GM19438 (cell line): ENCODE measurements around the gene TLR6.
"Not testable (repeated sequence)": the region's sequence is repeated elsewhere in the genome, so short reads cannot be mapped to it uniquely, and the experiment has no call there.

ENCODE experiments used
- ATAC-seq: cut with Tn5 transposase; IDR thresholded peaks from one replicate; pipeline ENCODE4 v1.9.1; 2021; ENCODE audit warnings: low read depth; ENCODE audit not compliant: unreplicated experiment

The TLR6 gene

DNA sequence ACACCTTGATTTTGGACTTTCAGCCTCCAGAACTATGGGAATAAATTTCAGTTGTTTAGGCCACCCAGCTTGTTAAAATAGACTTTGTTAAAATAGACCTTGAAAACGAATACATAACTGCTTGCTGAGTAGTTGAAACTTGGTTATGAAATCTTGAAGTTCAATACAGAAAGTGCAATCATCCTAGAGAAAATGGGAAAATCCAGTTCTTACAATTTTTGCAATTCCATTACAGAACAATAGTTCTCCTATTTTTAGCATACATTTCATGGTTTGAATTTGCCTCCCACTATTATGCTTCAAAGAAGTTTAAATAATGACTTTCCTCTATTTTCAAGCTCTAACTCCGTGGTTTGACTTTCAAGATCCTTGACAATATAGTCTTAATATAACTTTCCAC is 62.6 kb downstream of the TLR6 start:
- no peak for ATAC-seq

DNA sequence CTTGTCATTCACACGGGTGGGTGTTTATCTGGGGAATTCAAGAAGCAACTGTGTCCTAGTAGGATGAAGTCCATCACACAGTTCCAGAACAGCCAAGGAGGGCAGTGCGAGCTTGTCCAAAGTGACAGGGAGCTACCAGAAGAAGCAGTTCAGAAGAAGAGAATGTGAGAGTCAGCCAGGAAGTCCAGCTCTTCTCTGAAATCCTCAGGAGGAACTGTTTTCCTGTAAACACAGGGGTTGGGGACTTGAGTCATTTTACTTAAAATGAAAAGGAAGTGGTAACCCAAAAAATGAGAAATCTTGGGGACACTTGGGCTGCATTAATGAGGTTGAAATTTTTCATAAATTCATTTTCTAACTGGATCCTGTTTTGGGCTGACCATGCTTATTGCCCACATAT is 65.6 kb downstream of the TLR6 start:
- no peak for ATAC-seq

DNA sequence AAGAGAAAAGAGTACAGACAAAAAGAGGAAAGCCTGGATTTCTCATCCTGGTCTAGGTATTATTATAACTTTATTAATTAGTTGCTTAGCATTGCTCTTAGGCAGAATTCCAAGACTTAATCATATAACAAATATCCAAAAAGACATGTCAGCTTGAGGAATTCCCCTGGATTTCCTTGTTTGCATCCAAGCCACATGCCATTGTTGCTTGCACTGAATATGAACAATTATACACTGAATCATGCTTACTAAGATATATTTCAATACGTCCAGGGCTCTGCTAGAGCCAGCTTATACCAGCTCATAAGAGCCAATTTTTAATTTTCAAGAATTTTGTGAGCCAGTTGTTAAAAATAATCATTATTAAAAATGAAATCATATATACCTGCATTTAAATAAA is 68.3 kb downstream of the TLR6 start:
- no peak for ATAC-seq

DNA sequence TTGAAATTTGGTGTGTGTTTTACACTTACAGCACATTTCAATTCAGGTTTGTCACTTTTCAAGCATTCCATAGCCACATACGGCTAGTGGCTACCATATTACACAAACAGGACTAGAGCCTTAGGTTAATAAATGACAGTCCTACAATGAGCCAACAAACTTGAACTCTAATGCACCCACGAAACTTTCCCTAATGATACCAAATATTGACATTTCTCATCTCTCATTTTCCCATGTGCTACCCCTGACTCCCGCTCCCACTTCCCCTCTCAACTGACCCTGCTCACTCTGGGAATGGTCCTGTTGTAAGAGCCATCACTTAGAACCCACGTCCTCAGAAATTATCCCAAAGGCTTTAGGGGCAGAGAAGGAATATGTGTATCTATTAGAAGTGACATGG is 68.9 kb downstream of the TLR6 start:
- no peak for ATAC-seq

DNA sequence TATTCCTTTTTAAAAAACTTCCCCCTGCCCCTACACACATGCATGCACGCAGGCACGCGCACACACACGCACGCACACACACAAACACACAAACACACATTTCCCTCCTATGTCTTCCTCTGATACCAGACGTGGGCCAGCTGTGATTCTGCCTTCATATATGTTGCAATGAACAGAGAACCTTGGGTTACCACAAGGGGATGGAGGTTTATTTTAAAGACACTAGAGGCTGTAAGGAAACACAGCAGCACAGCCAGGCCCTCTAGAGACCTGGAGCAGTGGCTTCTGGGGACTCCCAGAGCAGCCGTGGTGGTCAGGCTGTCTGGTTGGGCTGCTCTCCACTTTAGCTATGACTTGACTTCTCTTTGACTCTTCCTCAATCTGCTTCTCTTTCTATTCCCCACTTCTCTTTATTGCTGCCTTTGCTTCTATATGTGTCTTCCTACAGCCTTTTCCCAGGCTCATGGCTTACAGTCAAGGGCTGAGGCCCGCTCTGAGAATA is 70.7 kb downstream of the TLR6 start:
- ATAC-seq, result peak; percentile 45

DNA sequence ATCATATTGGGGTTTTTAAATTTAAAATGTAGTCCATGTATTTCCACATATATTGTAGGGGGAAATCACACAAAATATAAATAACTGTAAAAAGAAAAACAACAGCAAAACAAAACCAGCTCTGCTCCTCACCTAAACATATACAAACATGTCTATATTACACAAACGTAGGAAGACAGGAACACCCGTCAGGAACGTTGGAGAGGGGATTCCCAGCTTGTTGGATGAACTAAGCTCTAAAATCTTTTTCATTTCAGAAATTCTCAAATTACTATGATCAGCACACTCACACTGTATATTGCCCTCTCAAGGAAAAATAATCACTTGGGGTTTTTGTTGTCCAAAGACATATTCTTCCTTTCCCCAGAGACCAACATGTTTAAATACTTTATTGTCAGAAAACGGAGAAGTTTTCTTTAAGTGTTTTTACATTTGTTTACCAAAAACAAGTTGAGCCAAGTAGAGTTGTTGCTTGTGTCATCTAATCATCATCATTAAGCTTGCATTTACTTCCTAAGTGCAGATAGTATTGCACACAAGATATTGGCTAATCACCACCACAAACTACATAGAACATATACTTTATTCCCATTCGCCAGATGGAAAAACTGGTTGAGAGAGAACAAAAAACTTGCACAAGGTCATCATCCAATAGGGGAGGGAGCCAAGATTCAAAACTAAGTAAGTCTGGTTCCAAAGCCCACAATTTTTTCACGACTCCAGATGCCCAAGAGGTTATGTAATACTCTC is 71.4 kb downstream of the TLR6 start:
- ATAC-seq, result no peak

DNA sequence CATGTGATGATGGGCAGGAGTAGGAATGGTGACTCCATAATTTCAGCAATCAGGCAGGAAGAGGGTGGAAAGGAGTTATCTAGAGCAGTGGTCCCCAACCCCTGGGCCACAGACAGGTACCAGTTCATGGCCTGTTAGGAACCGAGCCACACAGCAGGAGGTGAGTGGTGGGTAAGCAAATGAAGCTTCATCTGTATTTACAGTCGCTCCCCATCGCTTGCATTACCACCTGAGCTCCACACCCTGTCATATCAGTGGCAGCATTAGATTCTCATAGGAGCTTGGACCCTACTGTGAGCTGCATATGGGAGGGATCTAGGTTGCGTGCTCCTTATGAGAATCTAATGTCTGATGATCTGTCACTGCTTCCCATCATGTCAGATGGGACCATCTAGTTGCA is 72.5 kb downstream of the TLR6 start:
- ATAC-seq, result no peak

DNA sequence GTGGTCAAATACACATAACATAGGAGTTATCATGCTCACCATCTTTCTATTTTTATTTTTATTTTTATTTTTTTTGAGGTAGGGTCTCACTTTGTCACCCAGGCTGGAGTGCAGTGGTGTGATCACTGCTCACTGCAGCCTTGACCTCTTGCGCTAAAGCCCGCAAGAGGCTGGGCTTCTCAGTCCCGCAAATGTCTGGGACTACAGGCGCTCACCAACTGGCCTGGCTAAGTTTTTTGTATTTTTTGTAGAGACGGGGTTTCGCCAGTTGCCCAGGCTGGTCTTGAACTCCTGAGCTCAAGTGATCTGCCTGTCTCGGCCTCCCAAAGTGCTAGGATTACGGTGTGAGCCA is 73.5 kb downstream of the TLR6 start:
- ATAC-seq, result no peak

DNA sequence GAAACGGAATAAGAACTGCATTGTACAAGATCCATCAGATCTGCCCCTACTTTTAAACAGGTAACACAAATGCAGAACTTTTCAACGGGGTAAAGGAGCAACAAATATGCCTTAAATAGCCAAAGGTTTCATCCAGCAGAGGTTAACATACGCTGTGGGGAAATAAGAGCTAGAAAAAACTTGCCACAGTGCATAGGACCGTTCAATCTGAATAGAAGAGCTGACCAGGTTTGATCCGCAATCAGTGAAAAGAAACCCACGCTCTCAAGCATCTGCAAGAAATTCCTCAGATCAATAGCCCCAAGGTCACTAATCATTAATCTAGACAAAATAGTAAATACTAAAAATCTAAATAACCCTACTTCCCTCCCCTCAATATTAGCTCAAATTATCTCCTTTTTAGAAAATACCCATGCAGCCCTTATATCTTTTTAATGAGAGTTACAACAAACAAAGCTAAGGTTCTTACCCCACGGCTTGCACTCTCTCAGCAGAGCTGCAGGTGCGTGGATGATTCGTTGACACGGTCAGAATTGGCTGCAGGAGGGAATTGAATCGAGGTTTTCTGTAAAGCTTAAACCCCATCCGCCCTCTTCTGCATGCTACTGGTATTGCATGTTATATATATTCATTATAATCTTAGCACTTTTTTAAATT is 74.0 kb downstream of the TLR6 start, which contains the start of gene TLR10:
TSS of gene TLR10 (minus strand) at position 539 of the 657 bp plus-strand sequence. CDS start 7,400 bp downstream, outside the sequence.
- peak; percentile 43 for ATAC-seq

DNA sequence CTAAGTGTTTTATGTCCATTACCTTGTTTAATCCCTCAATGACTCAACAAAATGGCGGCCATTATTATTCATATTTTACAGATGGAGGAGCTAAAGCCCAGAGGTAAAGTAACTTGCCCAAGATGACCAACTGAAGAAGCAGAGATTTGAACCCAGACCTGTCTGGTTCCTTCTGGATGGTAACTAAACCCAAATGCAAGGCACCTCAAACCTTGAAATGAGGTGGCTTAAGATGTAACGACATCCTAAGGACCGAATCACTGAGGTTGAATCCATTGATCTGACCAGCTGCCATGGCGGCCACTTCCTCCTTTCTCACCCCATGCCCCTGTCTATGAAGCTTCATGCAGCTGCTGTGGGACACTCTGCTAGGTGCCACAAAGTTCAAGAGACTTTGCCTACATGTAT is 74.8 kb downstream of the TLR6 start:
- peak; percentile 37 for ATAC-seq

DNA sequence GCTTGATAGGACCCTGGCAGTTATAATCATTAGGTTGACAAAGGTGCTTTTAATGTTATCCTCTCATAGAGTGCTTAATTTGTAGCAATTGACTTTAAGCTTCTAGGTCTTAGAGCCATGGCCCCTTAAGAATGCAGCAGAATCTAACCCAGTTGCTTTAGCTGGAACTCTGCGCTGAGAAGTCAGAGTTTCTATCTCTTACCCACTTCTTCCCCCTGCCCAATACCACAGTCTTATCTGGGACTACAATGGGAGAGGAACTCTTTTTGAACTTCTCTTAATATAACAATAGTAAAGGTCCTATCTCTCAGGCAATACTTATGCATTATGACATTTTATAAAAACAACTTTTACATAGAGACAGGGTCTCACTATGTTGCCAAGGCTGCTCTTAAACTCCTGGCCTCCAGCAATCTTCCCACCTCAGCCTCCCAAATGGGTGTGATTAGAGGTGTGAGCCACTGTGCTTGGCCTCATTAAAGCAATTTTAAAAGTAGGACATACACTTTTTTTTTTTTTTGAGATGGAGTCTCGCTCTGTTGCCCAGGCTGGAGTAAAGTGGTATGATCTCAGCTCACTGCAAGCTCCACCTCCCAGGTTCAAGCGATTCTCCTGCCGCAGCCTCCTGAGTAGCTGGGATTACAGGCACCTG is 75.7 kb downstream of the TLR6 start:
- ATAC-seq, result no peak

DNA sequence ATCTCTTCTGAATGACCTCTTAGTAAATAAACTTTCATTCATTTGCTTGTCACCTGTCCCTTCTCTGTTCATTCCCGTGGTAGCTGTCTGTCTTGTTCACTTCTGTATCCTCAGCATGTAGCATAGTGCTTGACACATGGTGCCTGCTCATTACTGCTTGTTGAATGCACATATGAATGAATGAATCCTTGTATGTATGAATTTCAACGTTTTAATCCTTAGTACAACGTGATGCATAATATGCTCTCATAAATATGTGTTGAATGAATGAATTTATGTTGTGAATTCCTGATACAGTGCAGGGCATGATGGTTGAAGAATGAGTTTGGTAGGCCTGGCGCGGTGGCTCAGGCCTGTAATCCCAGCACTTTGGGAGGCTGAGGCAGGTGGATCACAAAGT is 76.8 kb downstream of the TLR6 start:
- ATAC-seq, result no peak

DNA sequence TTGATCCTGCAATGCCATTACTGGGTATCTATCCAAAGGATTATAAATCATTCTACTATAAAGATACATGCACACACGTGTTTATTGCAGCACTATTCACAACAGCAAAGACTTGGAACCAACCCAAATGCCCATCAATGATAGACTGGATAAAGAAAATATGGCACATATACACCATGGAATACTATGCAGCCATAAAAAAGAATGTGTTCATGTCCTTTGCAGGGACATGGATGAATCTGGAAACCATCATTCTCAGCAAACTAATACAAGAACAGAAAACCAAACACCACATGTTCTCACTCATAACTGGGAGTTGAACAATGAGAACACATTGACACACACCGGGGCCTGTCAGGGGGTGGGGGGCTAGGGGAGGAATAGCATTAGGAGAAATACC is 78.7 kb downstream of the TLR6 start:
- not testable (repeated sequence) for ATAC-seq

DNA sequence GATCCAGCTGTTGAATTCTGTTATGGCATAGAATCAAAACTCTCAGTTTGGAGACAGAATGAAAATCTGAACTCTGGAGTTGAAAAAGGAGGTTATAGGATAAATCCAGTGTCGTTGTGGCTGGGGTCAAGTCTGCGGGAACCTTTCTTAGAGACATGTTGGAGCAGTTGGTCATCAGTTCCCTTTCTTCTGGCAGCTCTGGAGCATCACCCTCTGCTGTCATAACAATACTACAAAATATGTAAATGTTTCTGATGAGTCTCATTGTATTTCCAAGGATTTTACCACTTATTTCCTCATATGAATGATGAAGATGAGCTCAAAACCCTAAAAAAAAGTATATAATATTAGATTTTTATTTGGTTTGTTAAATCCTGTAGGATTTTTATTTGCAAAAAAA is 81.3 kb downstream of the TLR6 start:
- ATAC-seq, result no peak

DNA sequence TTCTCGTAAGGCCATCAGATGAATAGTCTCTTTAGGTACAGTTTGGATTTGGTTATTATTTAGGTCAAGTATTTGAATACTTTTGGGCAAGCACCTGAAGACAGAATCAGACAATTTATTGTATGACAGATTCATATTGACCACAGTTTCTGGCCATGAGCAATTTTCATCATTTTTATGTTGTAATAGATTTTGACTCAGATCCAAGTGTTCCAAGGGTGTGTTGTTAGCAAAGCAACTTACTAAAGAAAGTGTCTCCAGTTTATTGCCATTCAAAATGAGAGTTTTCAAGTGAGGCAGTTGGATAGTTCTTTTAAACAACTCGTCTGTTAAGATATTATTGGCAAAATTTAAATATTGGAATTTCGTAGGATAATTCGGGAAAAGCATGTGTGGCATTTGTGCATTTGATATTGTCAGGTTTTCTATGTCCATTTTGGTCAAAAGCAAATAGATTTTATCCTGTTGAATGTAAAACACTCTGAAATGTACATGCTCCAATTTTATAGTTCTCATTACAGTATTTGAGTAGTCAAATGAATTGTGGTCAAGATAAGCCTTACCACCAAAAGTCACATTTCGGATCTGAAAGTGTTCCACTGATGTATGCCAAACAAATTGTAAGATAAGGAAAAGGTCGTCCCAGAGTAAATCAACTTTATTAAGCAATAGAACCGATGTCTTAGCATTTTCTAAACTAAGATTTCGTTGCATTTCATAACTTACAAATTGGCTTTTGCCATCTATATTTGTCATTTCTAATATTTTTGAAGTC is 82.2 kb downstream of the TLR6 start:
- ATAC-seq, result no peak
